ENCODE measurements around the gene RPLP2.

RPLP2 gene

DNA sequence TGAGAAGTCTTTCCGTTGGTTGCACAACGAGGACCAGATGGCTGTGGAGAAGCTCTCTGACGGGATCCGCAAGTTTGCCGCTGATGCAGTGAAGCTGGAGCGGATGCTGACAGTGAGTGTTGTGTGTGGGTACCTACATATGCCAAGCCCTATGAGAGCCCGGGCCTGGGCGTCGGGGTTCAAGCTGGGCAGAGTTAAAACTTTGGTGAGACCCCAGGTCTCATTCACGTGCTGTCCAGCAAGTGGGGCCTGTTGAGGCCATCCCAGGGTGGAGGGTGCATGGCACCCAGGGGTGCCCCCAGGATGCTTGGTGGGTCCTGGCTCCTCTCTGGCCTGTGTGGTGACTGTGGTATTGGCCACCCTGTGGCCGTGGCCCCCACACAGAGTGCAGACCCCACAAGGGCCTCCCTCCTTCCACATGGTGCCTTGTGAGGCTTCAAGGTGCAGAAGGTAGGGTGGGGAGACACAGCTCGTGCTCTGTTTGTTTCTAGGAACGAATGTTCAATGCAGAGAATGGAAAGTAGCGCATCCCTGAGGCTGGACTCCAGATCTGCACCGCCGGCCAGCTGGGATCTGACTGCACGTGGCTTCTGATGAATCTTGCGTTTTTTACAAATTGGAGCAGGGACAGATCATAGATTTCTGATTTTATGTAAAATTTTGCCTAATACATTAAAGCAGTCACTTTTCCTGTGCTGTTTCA lies 45.3 kb upstream of the RPLP2 start:
- in situ Hi-C loops (cut with MboI; ENCODE audit: low pct_unique_long_range_greater_than_20kb, low sequenced_read_pairs, unreplicated experiment) = no loop called here
- no peak for DNase-seq (ENCODE audit: low spot score)
- TF ChIP-seq CTCF (IDR thresholded peaks at IDR 0.05; ENCODE audit: extremely low read depth, insufficient read depth, missing control alignments) = no peak

- peak; percentile 73 for TF ChIP-seq CTCF (IDR thresholded peaks at IDR 0.05; ENCODE audit: extremely low read depth, insufficient read depth, missing control alignments)
- in situ Hi-C loops (cut with MboI; ENCODE audit: low pct_unique_long_range_greater_than_20kb, low sequenced_read_pairs, unreplicated experiment) = no loop called here
- peak; percentile 77 for DNase-seq (ENCODE audit: low spot score)
These were observed 44.6 kb upstream of the RPLP2 start for GRCh38 chr11:765025-765801.

GRCh38 chr11:765802-766091 lies 44.0 kb upstream of the RPLP2 start:
- DNase-seq (ENCODE audit: low spot score) = no peak
- in situ Hi-C loops (cut with MboI; ENCODE audit: low pct_unique_long_range_greater_than_20kb, low sequenced_read_pairs, unreplicated experiment) = no loop called here
- TF ChIP-seq CTCF (IDR thresholded peaks at IDR 0.05; ENCODE audit: extremely low read depth, insufficient read depth, missing control alignments) = no peak

- DNase-seq (ENCODE audit: low spot score) = no peak
- in situ Hi-C loops (cut with MboI; ENCODE audit: low pct_unique_long_range_greater_than_20kb, low sequenced_read_pairs, unreplicated experiment) = no loop called here
- TF ChIP-seq CTCF (IDR thresholded peaks at IDR 0.05; ENCODE audit: extremely low read depth, insufficient read depth, missing control alignments) = no peak
These were observed 43.4 kb upstream of the RPLP2 start for GRCh38 chr11:766106-766935.

- TF ChIP-seq CTCF (IDR thresholded peaks at IDR 0.05; ENCODE audit: extremely low read depth, insufficient read depth, missing control alignments) = no peak
- in situ Hi-C loops (cut with MboI; ENCODE audit: low pct_unique_long_range_greater_than_20kb, low sequenced_read_pairs, unreplicated experiment) = no loop called here
- DNase-seq (ENCODE audit: low spot score) = no peak
These were observed 42.9 kb upstream of the RPLP2 start for GRCh38 chr11:766936-767210.

DNA sequence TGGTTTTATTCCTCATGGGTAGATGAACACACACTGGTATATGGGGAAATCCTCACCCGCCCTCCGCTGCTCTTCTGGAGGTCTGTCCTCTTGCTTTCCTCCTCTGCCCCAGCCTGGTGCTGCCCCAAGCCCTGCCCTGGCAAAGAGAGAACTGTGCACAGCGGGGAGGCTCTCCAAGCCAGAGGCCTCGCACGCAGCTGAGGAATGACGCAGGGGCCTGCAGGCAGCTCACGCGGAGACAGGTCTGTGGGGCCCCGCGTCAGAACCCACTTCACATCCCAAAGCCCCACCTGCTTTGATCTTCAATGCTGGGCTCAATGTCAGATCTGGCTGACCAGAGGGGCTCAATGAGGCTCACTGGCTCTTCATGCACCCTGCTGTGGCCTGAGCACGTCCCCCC lies 42.5 kb upstream of the RPLP2 start:
- no peak for DNase-seq (ENCODE audit: low spot score)
- no peak for TF ChIP-seq CTCF (IDR thresholded peaks at IDR 0.05; ENCODE audit: extremely low read depth, insufficient read depth, missing control alignments)
- in situ Hi-C loops (cut with MboI; ENCODE audit: low pct_unique_long_range_greater_than_20kb, low sequenced_read_pairs, unreplicated experiment) = no loop called here

All from GM13977 (cell line).